Bone marrow (tissue), 2 donors: ENCODE data around the gene MAP3K13.

Experiments used
- DNase-seq, 2 donors: peaks; one replicate each; lab custom pipeline; 2025; lab: John Stamatoyannopoulos, UW

MAP3K13 gene, protein sequence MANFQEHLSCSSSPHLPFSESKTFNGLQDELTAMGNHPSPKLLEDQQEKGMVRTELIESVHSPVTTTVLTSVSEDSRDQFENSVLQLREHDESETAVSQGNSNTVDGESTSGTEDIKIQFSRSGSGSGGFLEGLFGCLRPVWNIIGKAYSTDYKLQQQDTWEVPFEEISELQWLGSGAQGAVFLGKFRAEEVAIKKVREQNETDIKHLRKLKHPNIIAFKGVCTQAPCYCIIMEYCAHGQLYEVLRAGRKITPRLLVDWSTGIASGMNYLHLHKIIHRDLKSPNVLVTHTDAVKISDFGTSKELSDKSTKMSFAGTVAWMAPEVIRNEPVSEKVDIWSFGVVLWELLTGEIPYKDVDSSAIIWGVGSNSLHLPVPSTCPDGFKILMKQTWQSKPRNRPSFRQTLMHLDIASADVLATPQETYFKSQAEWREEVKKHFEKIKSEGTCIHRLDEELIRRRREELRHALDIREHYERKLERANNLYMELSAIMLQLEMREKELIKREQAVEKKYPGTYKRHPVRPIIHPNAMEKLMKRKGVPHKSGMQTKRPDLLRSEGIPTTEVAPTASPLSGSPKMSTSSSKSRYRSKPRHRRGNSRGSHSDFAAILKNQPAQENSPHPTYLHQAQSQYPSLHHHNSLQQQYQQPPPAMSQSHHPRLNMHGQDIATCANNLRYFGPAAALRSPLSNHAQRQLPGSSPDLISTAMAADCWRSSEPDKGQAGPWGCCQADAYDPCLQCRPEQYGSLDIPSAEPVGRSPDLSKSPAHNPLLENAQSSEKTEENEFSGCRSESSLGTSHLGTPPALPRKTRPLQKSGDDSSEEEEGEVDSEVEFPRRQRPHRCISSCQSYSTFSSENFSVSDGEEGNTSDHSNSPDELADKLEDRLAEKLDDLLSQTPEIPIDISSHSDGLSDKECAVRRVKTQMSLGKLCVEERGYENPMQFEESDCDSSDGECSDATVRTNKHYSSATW

GRCh38 chr3:185362850-185363661 is at the start of gene MAP3K13:
Gene MAP3K13 (plus strand): TSS chr3:185363136. CDS start chr3:185428582, 65,446 bp downstream.
- no peak for DNase-seq

- DNase-seq = no peak
Measured at GRCh38 chr3:185313693-185314246, 49.2 kb upstream of the MAP3K13 start.

DNA sequence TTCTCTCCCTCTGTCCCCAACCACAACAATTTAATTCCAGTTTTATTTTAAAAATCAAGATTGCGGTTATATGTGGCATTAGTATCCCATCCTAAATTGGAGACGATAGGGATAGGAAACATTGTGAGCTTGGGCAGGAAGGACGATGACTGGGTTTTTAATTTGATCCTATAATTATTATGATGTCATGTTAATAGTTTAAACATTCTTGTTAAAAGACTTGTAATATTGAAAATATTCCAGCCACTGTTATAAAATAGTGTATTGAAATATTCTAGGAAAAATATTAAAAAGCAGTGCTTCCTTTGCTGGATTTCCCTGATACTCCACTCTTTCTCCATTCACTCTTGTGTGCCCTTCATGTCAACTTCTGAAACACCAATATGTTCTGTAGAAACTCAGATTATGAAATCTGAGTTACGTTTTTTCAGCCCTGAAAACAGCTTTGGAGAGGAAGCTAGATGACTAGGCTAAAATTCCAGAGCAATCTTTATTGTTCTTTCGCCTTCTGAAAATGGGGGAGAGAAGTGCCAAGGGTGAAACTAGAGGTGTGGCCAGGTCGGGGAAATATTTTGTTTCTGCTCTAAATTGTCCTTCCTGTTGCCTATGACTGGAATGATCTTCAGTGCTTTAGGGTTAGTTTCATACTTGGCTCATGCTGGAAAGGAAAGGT is 46.1 kb upstream of the MAP3K13 start:
- DNase-seq = no peak

DNA sequence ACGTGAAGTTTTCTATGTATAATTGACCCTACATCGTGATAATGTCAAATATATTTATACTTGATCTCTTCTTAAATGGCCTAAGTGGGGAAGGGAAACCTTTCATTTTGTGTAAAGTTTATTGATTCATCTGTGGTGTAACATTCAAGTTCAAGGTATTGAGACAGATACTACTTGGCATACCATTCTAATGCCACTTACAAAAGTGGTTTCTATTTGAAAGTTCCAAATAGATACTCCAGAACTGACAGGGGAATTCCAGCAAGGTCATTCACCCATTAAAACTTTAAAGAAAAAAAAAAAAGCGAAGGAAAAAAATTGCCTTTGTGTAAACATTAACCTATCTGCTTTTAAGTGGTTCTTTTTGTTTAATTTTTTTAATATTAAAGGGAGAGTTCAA is 45.3 kb upstream of the MAP3K13 start:
- no peak for DNase-seq

DNA sequence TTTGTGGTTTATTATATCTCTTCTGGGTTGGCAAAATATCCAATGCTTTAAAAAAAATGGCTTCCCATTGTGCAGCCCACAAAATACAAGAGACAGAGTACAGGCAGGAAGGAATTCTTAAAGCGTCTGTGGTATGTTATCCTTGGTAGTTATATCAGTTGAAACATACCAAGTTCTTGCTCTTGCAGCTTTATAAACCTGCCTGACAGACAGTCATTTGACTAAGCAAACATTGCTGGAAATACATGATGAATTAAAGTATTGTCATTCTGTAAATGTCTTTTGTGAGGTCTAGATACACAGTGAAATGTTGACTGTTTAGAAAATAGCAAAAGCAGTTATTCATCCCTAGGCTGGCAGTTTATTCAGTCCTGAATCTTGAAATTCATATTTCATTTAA is 44.8 kb upstream of the MAP3K13 start:
- no peak for DNase-seq

DNA sequence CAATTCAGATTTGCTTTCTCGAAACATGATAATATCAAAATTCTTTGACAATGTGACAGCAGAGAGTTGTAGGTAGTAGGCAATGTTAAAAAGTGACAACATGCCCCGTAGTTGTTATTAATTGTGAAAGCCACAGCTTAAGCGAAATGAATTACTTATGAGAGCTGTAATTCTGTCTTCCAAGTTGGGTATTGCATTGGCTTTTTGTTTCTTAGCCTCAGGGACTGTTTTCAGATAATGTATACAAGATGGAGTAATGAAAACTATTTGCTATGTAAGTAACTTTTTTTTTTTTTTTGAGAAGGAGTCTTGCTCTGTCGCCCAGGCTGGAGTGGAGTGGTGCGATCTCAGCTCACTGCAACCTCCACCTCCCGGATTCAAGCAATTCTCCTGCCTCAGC is 43.1 kb upstream of the MAP3K13 start:
- no peak for DNase-seq

- DNase-seq = no peak
Measured at GRCh38 chr3:185320949-185321348, 42.0 kb upstream of the MAP3K13 start.

GRCh38 chr3:185322101-185322719 is 40.7 kb upstream of the MAP3K13 start:
- DNase-seq = no peak

DNA sequence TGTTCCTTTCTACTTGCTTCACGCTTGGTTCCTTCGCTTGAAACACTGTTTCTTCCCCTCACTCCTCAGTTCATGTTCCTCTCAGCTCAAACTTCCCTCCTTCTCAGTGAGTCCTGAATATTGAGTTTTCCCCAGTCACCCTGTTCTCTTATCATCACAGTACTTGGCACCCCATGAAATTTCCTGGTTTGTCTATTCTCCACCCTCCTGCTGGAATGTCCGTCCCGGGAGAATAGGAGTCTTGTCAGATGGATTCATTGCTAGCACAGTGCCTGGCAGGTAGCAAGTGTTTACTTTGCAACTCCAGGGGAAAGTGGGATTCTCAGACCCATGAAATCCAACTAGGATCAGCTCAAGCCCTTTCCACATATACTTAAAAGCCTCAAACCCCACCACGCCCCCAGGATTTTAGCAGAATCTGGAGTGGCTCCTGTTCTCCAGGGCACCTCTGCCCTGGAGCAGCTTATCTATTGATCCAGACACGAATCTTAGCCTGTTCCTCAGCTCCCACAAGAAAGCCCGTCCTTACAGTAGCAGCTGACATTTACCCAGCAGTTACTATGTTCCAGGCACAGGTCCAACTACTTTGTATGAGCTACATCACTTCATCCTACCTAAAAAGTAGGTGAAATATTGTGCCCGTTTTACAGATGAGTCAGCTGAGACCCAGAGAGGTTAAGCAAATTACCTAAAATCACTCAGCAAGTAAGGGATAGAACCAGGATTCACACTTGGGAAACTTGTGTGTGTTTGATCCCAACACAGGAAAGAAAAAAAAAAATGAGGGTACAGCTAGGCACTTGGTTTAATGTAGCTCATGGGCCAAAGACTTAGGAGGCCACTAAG is 36.8 kb upstream of the MAP3K13 start:
- no peak for DNase-seq

DNA sequence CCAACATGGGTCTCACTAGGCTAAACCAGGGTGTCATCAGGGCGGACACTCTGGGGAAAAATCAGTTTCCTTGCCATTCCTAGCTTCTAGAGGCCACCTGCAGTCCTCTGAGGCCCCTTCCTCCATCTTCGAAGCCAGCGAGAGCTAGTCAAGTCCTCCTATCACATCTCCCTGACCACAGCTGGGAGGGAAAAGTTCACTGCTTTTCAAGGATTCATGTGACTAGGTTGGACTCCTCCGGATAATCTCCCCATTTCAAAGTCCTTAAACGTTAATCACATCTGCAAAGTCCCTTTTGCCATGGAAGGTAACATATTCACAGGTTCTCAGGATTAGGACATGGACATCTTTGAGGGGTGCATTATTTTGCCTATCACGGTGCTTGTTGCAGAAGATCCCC is 35.9 kb upstream of the MAP3K13 start:
- DNase-seq = no peak

DNA sequence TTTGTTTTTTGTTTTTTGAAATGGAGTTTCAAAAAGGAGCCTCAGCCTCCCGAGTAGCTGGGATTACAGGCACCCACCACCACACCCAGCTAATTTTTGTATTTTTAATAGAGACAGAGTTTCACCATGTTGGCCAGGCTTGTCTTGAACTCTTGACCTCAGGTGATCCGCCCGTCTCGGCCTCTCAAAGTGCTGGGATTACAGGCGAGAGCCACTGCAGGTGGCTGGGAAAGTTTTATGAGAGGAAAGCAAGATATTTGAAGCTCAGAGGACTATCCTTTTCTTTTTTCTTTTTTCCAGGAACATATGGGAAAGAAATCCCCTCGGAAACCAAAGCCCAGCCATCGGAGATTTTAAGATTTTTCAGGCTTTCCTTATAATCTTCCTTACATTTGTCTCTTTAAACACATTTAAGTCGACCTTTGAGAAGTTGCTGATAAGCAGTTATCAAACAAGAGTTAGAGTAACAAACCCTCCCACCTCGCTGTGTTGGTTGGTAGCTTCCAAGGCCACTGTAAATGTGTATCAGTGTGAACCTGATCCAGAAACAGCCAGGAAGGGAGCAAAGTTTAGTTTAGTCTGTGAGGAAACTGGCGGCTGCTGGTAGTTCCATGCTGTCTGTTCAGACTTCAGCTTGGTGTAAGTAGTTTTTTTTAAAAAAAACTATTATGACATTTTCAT is 34.5 kb upstream of the MAP3K13 start:
- DNase-seq = no peak

DNA sequence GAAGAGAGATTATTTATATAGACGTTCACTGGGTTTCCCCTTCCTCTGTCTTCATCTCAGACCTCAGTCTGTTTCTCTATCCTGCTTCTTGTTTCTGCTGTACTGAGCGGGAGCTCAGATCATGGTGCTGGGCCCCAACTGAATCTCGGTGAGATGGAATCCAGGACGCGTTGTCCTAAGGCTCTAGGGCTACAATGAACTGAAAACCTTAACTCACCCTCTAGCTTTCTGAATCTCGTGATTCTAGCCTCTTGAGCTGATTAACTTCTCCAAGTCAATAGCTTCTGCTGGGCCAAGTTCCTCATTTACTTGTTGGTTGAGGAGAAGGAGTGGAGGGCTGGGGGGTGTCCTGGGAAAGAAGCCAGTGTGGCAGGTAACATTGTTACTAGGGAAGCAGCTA is 32.7 kb upstream of the MAP3K13 start:
- DNase-seq = peak in 1 of 2 donors; percentile 6

GRCh38 chr3:185330644-185331043 is 32.3 kb upstream of the MAP3K13 start:
- DNase-seq = no peak

DNA sequence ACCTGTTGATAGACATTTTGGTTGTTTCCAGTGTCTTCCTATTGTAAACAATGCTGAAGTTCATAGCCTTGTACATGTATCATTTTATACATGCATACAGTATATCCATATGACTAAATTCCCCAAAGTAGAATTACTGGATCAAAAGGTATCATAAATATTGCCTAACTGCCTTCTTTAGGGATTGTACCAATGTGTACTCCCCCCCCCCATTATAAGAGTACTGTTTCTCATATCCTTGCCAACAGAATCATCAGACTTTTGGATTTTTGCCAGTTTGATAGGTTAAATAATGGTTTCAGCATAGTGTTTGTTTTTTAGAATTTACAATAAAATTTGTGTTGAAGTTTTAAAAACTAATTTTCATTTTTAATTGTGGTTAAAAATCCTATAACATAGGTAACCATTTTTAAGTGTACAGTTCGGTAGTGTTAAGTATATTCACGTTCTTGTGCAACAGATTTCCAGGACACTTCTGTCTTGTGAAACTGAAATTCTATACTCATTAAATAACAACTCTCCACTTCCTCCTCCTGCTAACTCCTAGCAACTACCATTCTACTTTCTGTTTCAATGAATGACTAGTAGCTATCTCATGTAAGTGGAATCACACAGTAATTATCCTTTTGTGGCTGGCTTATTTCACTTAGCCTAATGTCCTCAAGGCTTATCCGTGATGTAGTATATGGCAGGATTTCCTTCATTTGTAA is 30.8 kb upstream of the MAP3K13 start:
- peak in 1 of 2 donors; percentile 69 for DNase-seq

DNA sequence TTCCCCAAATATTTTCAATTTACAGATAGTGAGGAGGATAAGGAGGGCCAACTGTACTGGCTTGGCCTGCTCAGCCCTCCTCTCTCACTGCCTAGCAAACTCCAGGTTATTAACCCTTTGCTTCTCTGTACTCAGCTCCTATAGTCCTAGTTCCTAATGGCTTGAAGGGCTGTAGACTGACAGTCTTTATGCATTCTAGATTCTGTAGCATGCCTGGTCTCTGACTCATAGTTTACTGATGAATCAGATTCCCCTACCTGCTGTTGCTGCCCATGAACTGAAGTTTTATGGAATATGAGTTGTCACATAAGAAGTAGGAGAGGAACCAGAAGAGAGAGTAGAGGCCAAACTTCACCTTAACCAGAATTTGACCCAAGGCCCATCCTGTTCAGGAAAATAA is 27.1 kb upstream of the MAP3K13 start:
- no peak for DNase-seq

- DNase-seq = no peak
Measured at GRCh38 chr3:185337231-185337816, 25.6 kb upstream of the MAP3K13 start.

- DNase-seq = no peak
Measured at GRCh38 chr3:185339945-185340344, 23.0 kb upstream of the MAP3K13 start.

GRCh38 chr3:185340751-185341150 is 22.2 kb upstream of the MAP3K13 start:
- no peak for DNase-seq
